IMR-90 (cell line): Measurements from ENCODE around the gene CLEC10A. TPM values are rescaled to one million over a fixed set of nuclear protein-coding genes. Genes with fewer than 3 reads are reported as not detected.

Experiments used
- ATAC-seq: fragments of 200-7000 bp; cut with Tn5 transposase; 2 replicates; pipeline ENCODE4 v1.9.1; 2020; ENCODE audit warnings: low read depth, mild to moderate bottlenecking, moderate library complexity
- BruUV-seq: library from RNA; stranded (reverse); fragments of 400-500 nt; replicated peaks from 2 replicates; lab custom pipeline; 2021; lab: Mats Ljungman, UMichigan
- CTCF ChIA-PET: fragments of 300-600 bp; formaldehyde crosslinking; extraction: SDS; loops from one replicate; lab custom pipeline; 2021; ENCODE audit warnings: antibody characterized with exemption; lab: Yijun Ruan, JAX
- POLR2A ChIA-PET: fragments of 300-600 bp; sonication (Branson Sonifier 250); formaldehyde crosslinking; loops from one replicate; lab custom pipeline; 2022; ENCODE audit warnings: antibody characterized with exemption; ENCODE audit not compliant: unreplicated experiment; lab: Charles Lee
- DNase-seq: peaks from one replicate; pipeline ENCODE4 v3.0.0; 2013
- H2AFZ ChIP-seq: replicated peaks from 2 replicates; pipeline ENCODE3; 2013; ENCODE audit warnings: low read length, mild to moderate bottlenecking; ENCODE audit not compliant: poor library complexity
- H2AK5ac ChIP-seq: 2 replicates; pipeline ENCODE4 v1.6.1; 2013; ENCODE audit warnings: low read depth, low read length, inconsistent platforms
- H2AK9ac ChIP-seq: replicated peaks from 2 replicates; pipeline ENCODE3; 2013; ENCODE audit warnings: mild to moderate bottlenecking, low read depth, low read length, moderate library complexity; ENCODE audit not compliant: poor library complexity
- H2BK120ac ChIP-seq: 2 replicates; pipeline ENCODE4 v1.6.1; 2013; ENCODE audit warnings: low read depth, low read length, inconsistent platforms
- H2BK15ac ChIP-seq: 3 replicates; pipeline ENCODE4 v1.6.1; 2013; ENCODE audit warnings: low read depth, low read length, inconsistent platforms
- H2BK20ac ChIP-seq: 2 replicates; pipeline ENCODE4 v1.6.1; 2013; ENCODE audit warnings: low read depth, mild to moderate bottlenecking, inconsistent platforms, low read length, moderate library complexity
- H2BK5ac ChIP-seq: 2 replicates; pipeline ENCODE4 v1.6.1; 2013; ENCODE audit warnings: mild to moderate bottlenecking, low read depth, low read length, inconsistent platforms; ENCODE audit not compliant: poor library complexity, severe bottlenecking
- H3K14ac ChIP-seq: replicated peaks from 2 replicates; pipeline ENCODE4 v1.6.1; 2013; ENCODE audit warnings: low read depth, low read length, inconsistent platforms
- H3K18ac ChIP-seq: 2 replicates; pipeline ENCODE4 v1.6.1; 2013; ENCODE audit warnings: low read depth, low read length, control low read depth
- H3K23ac ChIP-seq: 2 replicates; pipeline ENCODE4 v1.6.1; 2013; ENCODE audit warnings: low read depth, low read length, inconsistent platforms
- H3K27ac ChIP-seq: 2 replicates; pipeline ENCODE4 v1.5.1; 2013; ENCODE audit warnings: mild to moderate bottlenecking, control low read depth, low read length; ENCODE audit not compliant: insufficient read depth
- H3K27me3 ChIP-seq: 2 replicates; pipeline ENCODE4 v1.6.1; 2013; ENCODE audit warnings: low read length; ENCODE audit not compliant: control insufficient read depth, insufficient read depth
- H3K36me3 ChIP-seq: 2 replicates; pipeline ENCODE4 v1.6.1; 2013; ENCODE audit warnings: low read length, mixed read lengths; ENCODE audit not compliant: control insufficient read depth, insufficient read depth
- H3K4ac ChIP-seq: 2 replicates; pipeline ENCODE4 v1.6.1; 2013; ENCODE audit warnings: low read depth, low read length, inconsistent platforms
- H3K4me1 ChIP-seq: 2 replicates; pipeline ENCODE4 v1.6.1; 2013; ENCODE audit warnings: low read length, mixed read lengths; ENCODE audit not compliant: control insufficient read depth, insufficient read depth
- H3K4me2 ChIP-seq: 2 replicates; pipeline ENCODE4 v1.6.1; 2013; ENCODE audit warnings: low read depth, mild to moderate bottlenecking, control low read depth, low read length, moderate library complexity
- H3K4me3 ChIP-seq: 2 replicates; pipeline ENCODE4 v1.5.1; 2013; ENCODE audit warnings: low read depth, mild to moderate bottlenecking, control low read depth, low read length, moderate library complexity; ENCODE audit not compliant: insufficient read depth
- H3K56ac ChIP-seq: 2 replicates; pipeline ENCODE4 v1.6.1; 2013; ENCODE audit warnings: low read length, inconsistent platforms; ENCODE audit not compliant: insufficient read depth; ENCODE audit errors: extremely low read depth
- H3K79me1 ChIP-seq, 2 experiments: 2 replicates each; pipeline ENCODE4 v1.6.1; 2013; ENCODE audit warnings: low read length in 2 of 2, inconsistent platforms in 1 of 2, low read depth in 1 of 2
- H3K9ac ChIP-seq: 2 replicates; pipeline ENCODE4 v1.6.1; 2013; ENCODE audit warnings: low read depth, low read length, control low read depth
- H3K9me1 ChIP-seq: 2 replicates; pipeline ENCODE4 v1.6.1; 2013; ENCODE audit warnings: low read length, inconsistent platforms; ENCODE audit not compliant: insufficient read depth
- H3K9me3 ChIP-seq: 2 replicates; pipeline ENCODE4 v1.6.1; 2013; ENCODE audit warnings: low read length; ENCODE audit not compliant: control insufficient read depth, insufficient read depth
- H4K20me1 ChIP-seq: 2 replicates; pipeline ENCODE4 v1.6.1; 2013; ENCODE audit warnings: low read length, inconsistent platforms; ENCODE audit not compliant: insufficient read depth
- H4K5ac ChIP-seq: 2 replicates; pipeline ENCODE4 v1.6.1; 2013; ENCODE audit warnings: mild to moderate bottlenecking, low read depth, low read length, control low read depth
- H4K8ac ChIP-seq, 2 experiments: 2 replicates each; pipeline ENCODE4 v1.6.1; 2013; ENCODE audit warnings: low read depth in 2 of 2, low read length in 2 of 2, control low read depth in 1 of 2, inconsistent platforms in 1 of 2
- H4K91ac ChIP-seq: 2 replicates; pipeline ENCODE4 v1.6.1; 2013; ENCODE audit warnings: low read depth, low read length, inconsistent platforms; ENCODE audit not compliant: insufficient read depth
- CEBPB ChIP-seq: IDR thresholded peaks from 2 replicates; pipeline ENCODE4 v1.6.1; 2012; ENCODE audit warnings: low read depth, low read length, improper control_type of control experiment
- CHD1 ChIP-seq: IDR thresholded peaks from 2 replicates; pipeline ENCODE4 v1.6.1; 2012; ENCODE audit warnings: low read depth, low read length, improper control_type of control experiment
- MAFK ChIP-seq: IDR thresholded peaks from 2 replicates; pipeline ENCODE4 v1.6.1; 2012; ENCODE audit warnings: low read depth, low read length, improper control_type of control experiment
- MAZ ChIP-seq: IDR thresholded peaks from 2 replicates; pipeline ENCODE4 v1.6.1; 2012; ENCODE audit warnings: low read depth, mild to moderate bottlenecking, low read length, improper control_type of control experiment, moderate library complexity, borderline replicate concordance
- MXI1 ChIP-seq: IDR thresholded peaks from 2 replicates; pipeline ENCODE4 v1.6.1; 2012; ENCODE audit warnings: low read depth, mild to moderate bottlenecking, low read length, moderate library complexity, borderline replicate concordance
- NFE2L2 ChIP-seq: fragments of 150-350 bp; IDR thresholded peaks from 2 replicates; pipeline ENCODE4 v1.6.1; 2016; ENCODE audit warnings: low read depth, mild to moderate bottlenecking, low read length
- POLR2A ChIP-seq: IDR thresholded peaks from 2 replicates; pipeline ENCODE4 v1.6.1; 2012; ENCODE audit warnings: mild to moderate bottlenecking, low read depth, low read length
- RCOR1 ChIP-seq: IDR thresholded peaks from 2 replicates; pipeline ENCODE4 v1.6.1; 2012; ENCODE audit warnings: mild to moderate bottlenecking, low read length, improper control_type of control experiment; ENCODE audit not compliant: insufficient replicate concordance
- SMC3 ChIP-seq: fragments of 150-350 bp; IDR thresholded peaks from 2 replicates; pipeline ENCODE4 v1.6.1; 2016; ENCODE audit warnings: low read depth, mild to moderate bottlenecking, antibody characterized with exemption, low read length, moderate library complexity
- USF2 ChIP-seq: fragments of 150-350 bp; IDR thresholded peaks from 2 replicates; pipeline ENCODE4 v1.6.1; 2017; ENCODE audit warnings: mild to moderate bottlenecking, antibody characterized with exemption, low read length, low read depth
- WGBS, 2 experiments: methylation state at CpG; one replicate each; pipeline versions ENCODE4 v1.1.5 to v1.1.7; 2013; ENCODE audit warnings: missing lambda C conversion rate in 2 of 2; ENCODE audit not compliant: insufficient read length in 1 of 2; ENCODE audit errors: extremely low coverage in 2 of 2; 5-methylcytosine and 5-hydroxymethylcytosine counted together
- dilution Hi-C: fragments of 300-500 bp; cut with HindIII; formaldehyde crosslinking; loops from one replicate; pipeline ENCODE4 v1.14.3; 2018; ENCODE audit warnings: low sequenced_read_pairs; ENCODE audit not compliant: unreplicated experiment
- in situ Hi-C: fragments of 300-500 bp; cut with MboI; formaldehyde crosslinking; loops from 3 replicates; pipeline ENCODE4 v1.14.3; 2019; ENCODE audit warnings: low sequenced_read_pairs, inconsistent platforms, mixed read lengths
- intact Hi-C: fragments of 100-400 bp; cut with micrococcal nuclease; formaldehyde crosslinking; loops from 2 replicates; pipeline ENCODE4 v1.10.0; 2022
- polyA plus RNA-seq, 3 experiments: library from polyadenylated mRNA; depleted of rRNA; stranded (reverse); fragments of >200 nt; gene quantifications; 2 replicates each; pipeline ENCODE4 v1.2.3, GENCODE V29; 2012; ENCODE audit warnings: low replicate concordance in 1 of 3
- total RNA-seq: library from RNA; depleted of rRNA; stranded (reverse); fragments of >200 nt; gene quantifications from 2 replicates; pipeline ENCODE4 v1.2.3, GENCODE V29; 2012

CLEC10A gene
- total and polyA plus RNA-seq, 2 of the 4 experiments (the other 2 are of a cell fraction) = not detected

- no peak overlapping the region for H2BK15ac ChIP-seq
- CTCF ChIA-PET = interaction anchor here (1.0 kb wide), 1 partner anchor 52 kb away, joined by 4 read pairs; no protein-coding TSS in a partner anchor
- H3K27ac ChIP-seq = no peak overlapping the region
- H3K9me1 ChIP-seq = no peaks in the 10 kb centered on the region
- DNase-seq = peak; percentile 7
- H4K20me1 ChIP-seq = no peaks in the 10 kb centered on the region
- no peak overlapping the region for H3K4me2 ChIP-seq
- no peak overlapping the region for H3K4me3 ChIP-seq
- H4K5ac ChIP-seq = no peak overlapping the region
- H3K9me3 ChIP-seq = no peaks in the 10 kb centered on the region
- no peak overlapping the region for H4K91ac ChIP-seq
- H2AFZ ChIP-seq = no peak overlapping the region
- no peak overlapping the region for H2AK9ac ChIP-seq
- BruUV-seq = no TSS peak
- H3K27me3 ChIP-seq = peaks cover 33% of the 10 kb centered on the region
- POLR2A ChIA-PET = no interaction called here
- H2BK20ac ChIP-seq = no peak overlapping the region
- dilution Hi-C loops = no loop called here
- TF ChIP-seq CEBPB (peak; percentile 52; the same call in 1 of the 2 replicates), POLR2A (no peak), MAZ (no peak), MAFK (peak; percentile 10; the same call in 1 of the 2 replicates), CHD1 (no peak), MXI1 (no peak), USF2 (no peak), RCOR1 (no peak), NFE2L2 (no peak), SMC3 (no peak)
- H3K56ac ChIP-seq = no peak overlapping the region
- intact Hi-C loops = no loop called here
- no peak overlapping the region for H3K23ac ChIP-seq
- H3K4me1 ChIP-seq = no peaks in the 10 kb centered on the region
- H2BK5ac ChIP-seq = no peak overlapping the region
- H3K36me3 ChIP-seq = no peaks in the 10 kb centered on the region
- no peaks in the 10 kb centered on the region for H3K79me1 ChIP-seq
- H3K14ac ChIP-seq = no peak overlapping the region
- no peak; the same call in 1 of the 2 replicates for ATAC-seq
- in situ Hi-C loops = no loop called here
- H2BK120ac ChIP-seq = no peak overlapping the region
- H3K4ac ChIP-seq = no peak overlapping the region
- H4K8ac ChIP-seq = no peak overlapping the region
- H3K18ac ChIP-seq = no peak overlapping the region
- H2AK5ac ChIP-seq = no peak overlapping the region
- no CpG with 5 or more reads among the region's 5 CpGs for WGBS, 2 experiments
- H3K9ac ChIP-seq = no peak overlapping the region
Observed at GRCh38 chr17:7097940-7098339, 17.9 kb upstream of the CLEC10A start.
